Upper lobe of left lung (tissue), 4 donors: ENCODE measurements around the gene TLE3.

Experiments
- POLR2A ChIP-seq, 4 donors: fragments of 450-650 bp; IDR thresholded peaks; one replicate each; pipeline ENCODE4 v1.5.1; 2016 to 2017; ENCODE audit warnings: antibody characterized with exemption in 4 of 4, mild to moderate bottlenecking in 2 of 4
- POLR2AphosphoS5 ChIP-seq, 2 donors: sonication (generic); formaldehyde crosslinking; IDR thresholded peaks; one replicate each; pipeline ENCODE4 v1.5.1; 2017; ENCODE audit warnings: antibody characterized with exemption in 2 of 2

DNA sequence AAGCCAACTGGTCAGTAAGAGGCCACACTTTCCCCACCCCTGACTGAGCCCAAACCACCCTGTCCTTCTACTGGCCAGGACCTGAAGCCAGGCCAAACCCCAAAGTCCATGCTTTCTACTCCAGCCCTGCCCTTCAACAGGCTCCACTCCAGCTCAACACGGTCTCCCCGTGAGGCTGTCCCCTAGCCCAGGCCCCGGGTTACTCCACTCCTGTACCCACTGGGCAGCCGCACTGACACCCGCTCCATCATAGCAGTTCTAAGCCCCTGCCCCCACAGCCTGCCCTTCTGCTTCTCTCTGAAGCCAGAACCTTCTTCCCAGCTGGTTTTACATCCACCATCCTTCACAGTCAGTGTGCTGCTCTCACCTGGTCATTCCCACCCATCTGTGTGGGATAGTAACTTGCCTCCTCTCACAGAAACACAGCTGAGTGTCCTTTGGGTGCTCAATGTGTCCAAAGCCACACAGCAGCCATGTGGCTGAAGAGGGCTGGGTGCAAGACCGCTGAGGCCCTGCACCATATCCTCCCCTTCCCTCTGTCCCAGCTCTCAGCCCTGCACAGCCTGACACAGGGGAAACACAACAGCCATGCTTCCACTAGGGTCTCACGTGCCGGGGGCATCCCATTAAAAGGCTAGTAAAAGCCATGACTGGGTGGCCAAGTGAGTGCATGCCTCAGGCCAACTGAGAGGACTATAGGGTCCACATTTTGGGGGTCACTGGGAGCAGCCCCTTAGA lies 38.1 kb downstream of the TLE3 start:
- TF ChIP-seq POLR2A (IDR thresholded peaks at IDR 0.05), result no peak
- no peak for TF ChIP-seq POLR2AphosphoS5 (IDR thresholded peaks at IDR 0.05)
